ENCODE measurements around the gene LEFTY2.

GRCh38 chr1:225936523-225936922 lies 4.5 kb downstream of the LEFTY2 start:
- no peak for TF ChIP-seq POLR2A (IDR thresholded peaks at IDR 0.05)
- TF ChIP-seq POLR2AphosphoS5 (IDR thresholded peaks at IDR 0.05), result no peak

Data from prostate gland (tissue), 1 donor.